HG02870 (cell line): ENCODE measurements around the gene TAAR5.
"Not testable (repeated sequence)": the region's sequence is repeated elsewhere in the genome, so short reads cannot be mapped to it uniquely, and the experiment has no call there.

ENCODE experiments used
- ATAC-seq: cut with Tn5 transposase; IDR thresholded peaks from one replicate; pipeline ENCODE4 v1.9.1; 2021; ENCODE audit warnings: mild to moderate bottlenecking, moderate library complexity; ENCODE audit not compliant: unreplicated experiment

TAAR5 gene

GRCh38 chr6:132571774-132572173 lies 17.8 kb downstream of the TAAR5 start:
- no peak for ATAC-seq

GRCh38 chr6:132570221-132570777 lies 19.2 kb downstream of the TAAR5 start, which contains the start of gene TAAR6:
TAAR6 (plus strand) TSS chr6:132570322; CDS start chr6:132570322, 0 bp downstream.
- ATAC-seq: no peak

- ATAC-seq: no peak
Observed at GRCh38 chr6:132569170-132569569, 20.4 kb downstream of the TAAR5 start.

DNA sequence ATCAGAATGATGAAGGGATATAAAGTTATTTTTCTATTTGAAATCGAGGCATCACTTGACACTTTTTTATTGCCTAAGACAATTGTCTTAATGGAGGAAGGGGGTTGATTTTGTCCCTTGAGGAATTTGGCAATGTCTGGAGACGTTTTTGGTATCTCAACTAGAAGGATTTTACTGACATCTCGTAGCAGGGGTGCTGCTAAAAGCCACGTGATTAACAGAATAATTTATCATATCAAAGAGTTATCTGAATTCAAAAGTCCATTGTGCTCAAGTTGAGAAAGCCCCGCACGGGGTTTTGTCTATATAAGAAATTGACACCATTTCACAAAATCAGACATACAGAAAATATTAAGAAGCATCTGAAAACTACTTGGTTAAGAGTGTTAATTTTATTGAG lies 20.9 kb downstream of the TAAR5 start:
- no peak for ATAC-seq

DNA sequence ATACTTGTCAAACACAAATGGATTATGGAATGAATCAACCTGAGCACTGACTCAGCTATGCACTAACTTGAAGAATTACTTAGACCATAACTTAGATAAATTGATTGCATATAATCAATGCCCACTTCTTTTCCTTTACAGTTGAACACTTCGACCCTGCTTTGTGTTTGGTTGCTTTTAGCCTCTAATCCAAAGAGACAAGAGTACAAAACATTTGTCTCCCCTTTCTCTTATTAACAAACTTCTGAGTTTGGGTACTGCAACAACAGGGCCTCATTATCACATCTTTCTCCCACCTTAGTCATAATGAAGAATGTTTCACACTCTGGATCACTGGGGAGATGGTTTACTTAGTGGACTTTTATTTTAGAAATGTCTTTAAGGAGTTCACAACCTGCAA lies 22.0 kb downstream of the TAAR5 start:
- ATAC-seq: no peak

- no peak for ATAC-seq
Observed at GRCh38 chr6:132566404-132566803, 23.1 kb downstream of the TAAR5 start.

DNA sequence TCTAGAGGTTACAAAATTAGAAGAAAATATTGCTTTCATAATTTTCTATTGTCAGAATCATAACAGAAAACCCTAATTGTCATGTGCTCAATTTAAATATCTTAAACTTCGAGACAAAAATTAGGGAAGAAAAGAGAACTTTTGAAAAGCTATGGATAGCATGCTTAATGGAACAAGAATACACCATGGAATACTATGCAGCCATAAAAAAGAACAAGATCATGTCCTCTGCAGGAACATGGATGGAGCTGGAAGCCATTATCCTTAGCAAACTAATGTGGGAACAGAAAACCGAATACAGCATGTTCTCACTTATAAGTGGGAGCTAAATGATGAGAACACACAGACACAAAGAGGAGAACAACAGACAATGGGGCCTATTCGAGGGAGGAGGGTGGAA lies 29.5 kb downstream of the TAAR5 start:
- ATAC-seq: not testable (repeated sequence)

DNA sequence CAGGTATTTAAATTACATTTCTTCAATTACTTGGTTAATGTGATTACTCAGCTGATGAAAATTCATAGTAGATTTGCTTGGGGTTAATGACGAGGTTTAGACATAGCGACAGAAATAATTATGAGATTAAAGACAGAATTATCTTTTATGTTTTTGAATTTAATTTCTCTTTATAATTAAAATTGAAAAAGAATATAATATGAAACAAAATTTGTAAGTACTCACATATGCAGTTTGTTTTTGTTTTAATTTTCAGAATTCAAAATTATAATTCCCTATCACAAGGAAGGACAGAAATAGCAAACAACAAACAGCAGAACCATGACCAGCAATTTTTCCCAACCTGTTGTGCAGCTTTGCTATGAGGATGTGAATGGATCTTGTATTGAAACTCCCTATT lies 37.2 kb downstream of the TAAR5 start, which contains the start of gene TAAR8:
Gene TAAR8 (plus strand): TSS at position 301 of the 400 bp plus-strand sequence. CDS start 21 bp downstream, at position 322.
- no peak for ATAC-seq

DNA sequence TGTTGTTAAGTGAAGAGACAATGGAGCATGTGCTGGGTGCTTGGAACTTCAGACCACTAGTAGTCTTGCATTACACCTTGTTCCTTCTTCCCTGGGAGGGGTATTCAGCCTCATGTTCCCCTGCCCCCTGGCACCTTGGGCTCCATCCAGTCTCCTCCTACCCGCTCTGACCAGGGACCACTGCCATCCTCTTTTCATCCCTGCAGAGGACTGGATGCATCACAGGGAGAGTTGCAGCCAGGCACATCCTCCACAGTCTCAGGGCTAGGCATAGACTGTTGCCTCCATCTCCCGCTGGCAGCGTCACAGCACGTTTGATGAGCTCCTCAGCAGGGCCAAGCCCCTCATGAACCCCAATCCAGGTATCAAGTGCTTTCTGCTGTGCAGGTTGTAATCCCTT lies 38.3 kb downstream of the TAAR5 start:
- no peak for ATAC-seq

DNA sequence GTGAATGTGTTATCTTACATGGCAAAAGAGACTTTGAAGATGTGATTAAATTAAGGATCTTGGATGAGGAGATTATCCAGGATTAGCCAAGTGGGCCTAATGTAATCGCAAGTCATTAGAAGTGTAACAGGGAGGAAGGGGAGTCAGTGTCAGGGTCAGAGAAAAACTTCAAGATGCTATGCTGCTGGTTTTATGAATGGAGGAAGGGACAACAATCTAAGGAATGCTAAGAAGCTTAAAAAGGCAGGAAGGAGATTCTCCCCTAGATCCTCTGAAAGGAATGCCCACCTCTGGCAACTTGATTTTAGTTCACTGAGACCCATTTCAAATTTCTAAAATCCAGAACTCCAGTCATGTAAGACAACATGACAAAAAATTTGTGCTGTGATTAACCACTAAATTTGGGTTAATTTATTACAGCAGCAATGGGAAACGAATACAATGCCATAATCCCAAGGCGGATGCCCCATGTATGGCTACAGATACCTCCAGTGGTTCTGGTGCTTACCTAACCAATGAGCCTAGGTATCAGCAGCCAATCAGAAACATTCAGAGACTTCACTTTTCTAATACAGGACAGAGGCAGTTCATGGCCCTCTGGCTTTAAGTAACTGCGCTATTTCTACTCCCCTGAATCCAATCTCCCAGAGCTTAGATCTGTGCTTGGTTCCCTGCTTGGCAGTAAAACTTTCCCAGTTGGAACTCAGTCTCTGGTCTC lies 40.6 kb downstream of the TAAR5 start:
- ATAC-seq: no peak

DNA sequence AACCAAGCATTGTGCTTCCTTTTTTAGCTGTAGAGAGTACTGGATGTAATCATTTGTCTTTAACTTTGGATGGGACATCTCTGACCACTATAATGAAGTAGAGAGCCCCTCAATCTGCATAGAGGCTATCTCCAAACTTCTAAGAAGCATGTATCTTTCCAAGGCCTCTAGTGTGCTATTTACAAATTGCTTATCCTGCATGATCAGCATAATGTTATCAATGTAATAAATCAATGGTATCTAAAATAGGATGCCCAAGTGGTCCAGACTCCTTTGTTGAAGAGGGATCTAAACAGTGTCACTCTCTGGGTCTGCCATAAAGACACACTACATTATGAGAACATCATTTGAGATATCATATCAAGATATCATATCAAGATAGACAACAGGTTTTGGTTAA lies 44.7 kb downstream of the TAAR5 start:
- no peak for ATAC-seq
